ENCODE measurements around the gene ARMCX2.

DNA sequence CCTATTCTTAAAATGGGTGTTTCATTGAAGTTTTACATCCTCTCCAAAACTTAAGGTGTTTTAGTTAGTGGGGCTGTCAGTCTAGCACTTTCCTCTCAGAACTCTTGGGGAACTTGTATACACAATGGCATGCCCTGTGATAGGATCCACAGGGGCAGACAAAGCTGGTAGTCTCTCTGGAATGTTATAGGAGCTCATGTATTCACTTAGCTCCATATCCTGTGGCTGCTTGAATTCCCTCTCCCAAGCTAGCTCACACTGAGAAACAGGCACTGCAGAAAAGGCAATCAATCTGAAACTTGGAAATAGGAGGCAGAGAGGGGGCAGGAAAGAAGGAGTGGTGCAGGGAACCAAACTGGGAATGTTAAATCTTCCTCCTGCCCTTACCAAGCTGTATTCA lies 26.3 kb upstream of the ARMCX2 start:
- TF ChIP-seq POLR2AphosphoS5 (IDR thresholded peaks at IDR 0.05; ENCODE audit: low read depth, low read length) = no peak
- TF ChIP-seq, protein P1, sequence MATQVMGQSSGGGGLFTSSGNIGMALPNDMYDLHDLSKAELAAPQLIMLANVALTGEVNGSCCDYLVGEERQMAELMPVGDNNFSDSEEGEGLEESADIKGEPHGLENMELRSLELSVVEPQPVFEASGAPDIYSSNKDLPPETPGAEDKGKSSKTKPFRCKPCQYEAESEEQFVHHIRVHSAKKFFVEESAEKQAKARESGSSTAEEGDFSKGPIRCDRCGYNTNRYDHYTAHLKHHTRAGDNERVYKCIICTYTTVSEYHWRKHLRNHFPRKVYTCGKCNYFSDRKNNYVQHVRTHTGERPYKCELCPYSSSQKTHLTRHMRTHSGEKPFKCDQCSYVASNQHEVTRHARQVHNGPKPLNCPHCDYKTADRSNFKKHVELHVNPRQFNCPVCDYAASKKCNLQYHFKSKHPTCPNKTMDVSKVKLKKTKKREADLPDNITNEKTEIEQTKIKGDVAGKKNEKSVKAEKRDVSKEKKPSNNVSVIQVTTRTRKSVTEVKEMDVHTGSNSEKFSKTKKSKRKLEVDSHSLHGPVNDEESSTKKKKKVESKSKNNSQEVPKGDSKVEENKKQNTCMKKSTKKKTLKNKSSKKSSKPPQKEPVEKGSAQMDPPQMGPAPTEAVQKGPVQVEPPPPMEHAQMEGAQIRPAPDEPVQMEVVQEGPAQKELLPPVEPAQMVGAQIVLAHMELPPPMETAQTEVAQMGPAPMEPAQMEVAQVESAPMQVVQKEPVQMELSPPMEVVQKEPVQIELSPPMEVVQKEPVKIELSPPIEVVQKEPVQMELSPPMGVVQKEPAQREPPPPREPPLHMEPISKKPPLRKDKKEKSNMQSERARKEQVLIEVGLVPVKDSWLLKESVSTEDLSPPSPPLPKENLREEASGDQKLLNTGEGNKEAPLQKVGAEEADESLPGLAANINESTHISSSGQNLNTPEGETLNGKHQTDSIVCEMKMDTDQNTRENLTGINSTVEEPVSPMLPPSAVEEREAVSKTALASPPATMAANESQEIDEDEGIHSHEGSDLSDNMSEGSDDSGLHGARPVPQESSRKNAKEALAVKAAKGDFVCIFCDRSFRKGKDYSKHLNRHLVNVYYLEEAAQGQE (IDR thresholded peaks at IDR 0.05; ENCODE audit: insufficient read depth in 1 of 2, low read depth in 2 of 2, low read length in 2 of 2) = no peak
- no peak for TF ChIP-seq SIN3A (IDR thresholded peaks at IDR 0.05; ENCODE audit: borderline replicate concordance, insufficient read depth, low read length)
- no peak for TF ChIP-seq TAF1 (IDR thresholded peaks at IDR 0.05; ENCODE audit: borderline replicate concordance, insufficient read depth, low read length)
- no peak for TF ChIP-seq FOXP2 (optimal IDR thresholded peaks at IDR 0.05; ENCODE audit: borderline replicate concordance, extremely low read depth, extremely low read length, insufficient read depth)
